Measurements from ENCODE around the gene FOXJ1.

The FOXJ1 gene

GRCh38 chr17:76089680-76090516 is 51.1 kb downstream of the FOXJ1 start:
- DNase-seq = no peak

- DNase-seq = no peak
Observed at GRCh38 chr17:76088868-76089576, 52.0 kb downstream of the FOXJ1 start.

DNA sequence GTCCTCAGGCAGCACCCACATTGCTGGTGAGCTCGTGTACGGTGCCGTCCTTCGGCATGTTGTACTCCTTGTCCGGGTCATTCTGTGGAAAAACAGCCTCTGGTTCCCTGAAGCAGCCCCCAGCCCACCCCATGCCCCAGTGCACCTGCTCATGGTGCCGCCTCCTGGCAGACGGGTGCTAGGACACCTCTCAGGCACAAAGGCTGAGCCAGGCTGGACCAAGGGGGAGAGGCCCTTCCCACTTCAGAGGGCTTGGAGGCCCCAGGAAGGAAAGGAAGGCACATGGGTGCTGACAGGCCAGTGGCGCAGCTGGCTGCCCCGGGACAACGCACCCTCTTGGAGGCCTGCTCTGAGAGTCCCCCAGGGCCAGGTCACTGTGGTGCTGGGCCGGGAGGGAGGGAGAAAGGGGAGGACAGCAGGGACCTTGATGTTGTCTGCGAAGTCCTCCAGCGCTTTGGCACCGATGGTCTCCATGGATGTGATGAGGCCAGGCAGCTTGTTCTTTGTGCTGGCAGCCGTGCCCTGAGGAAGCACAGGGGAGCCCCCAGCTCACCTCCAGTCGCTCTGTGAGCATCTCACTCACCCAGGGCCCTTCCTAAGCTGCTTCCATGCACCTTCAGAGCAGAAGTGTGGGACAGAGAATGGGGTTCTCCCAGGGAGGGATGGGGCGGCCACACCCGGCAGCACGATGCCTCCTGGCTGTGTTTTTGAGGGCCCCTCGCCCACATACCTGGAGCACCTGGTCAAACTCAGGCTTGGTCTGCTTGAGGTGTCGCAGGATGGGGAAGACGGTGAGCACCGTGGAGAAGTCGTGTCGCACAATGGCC is 52.8 kb downstream of the FOXJ1 start:
- no peak for DNase-seq

DNA sequence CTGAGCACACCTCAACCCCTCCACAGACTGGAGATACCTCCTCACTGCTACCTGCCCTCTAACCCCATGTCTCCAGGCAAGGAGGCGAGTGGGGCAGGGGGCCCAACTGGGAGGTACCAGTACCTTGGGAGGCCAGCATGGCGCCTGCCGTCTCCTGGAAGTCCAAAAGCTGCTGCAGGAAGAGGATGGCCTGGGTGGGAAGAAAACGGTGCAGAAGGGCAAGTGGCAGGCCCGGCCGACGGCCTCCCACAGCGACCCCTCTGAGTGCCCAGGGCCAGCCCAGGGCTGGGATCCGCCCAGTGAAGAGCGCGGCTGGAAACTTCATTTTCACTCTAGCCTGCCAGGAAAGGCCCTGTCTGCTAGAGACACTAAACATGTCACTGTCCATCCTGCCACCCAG is 53.5 kb downstream of the FOXJ1 start:
- DNase-seq = no peak

DNA sequence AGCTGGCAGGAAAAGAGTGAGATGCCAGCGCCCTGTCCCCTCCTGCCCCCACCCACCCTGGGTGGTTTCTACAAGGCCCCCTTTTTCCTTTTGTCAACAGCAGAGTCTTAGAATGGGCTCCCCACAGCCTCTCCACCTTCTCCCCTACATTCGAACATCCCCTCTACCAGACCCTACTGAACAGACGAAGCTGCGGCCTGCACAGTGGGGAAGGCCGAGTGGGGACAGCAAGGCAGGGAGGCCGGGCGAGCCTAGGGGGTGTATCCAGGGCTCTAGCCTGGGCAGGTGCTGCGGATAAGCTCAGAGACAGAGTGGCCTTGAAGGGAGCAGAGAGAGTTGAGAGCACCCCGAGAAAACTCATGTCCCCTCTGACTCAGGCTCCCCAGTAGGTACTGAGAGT is 54.7 kb downstream of the FOXJ1 start:
- DNase-seq = no peak
